Hematopoietic multipotent progenitor cell treated with erythropoietin and hydrocortisone succinate and interleukin-3 and kit ligand, for 6 days (in vitro differentiated cells): ENCODE measurements around the gene IGSF9.

Experiments
- DNase-seq: peaks from one replicate; pipeline ENCODE4 v3.0.0-alpha.2; 2015

IGSF9 gene

DNA sequence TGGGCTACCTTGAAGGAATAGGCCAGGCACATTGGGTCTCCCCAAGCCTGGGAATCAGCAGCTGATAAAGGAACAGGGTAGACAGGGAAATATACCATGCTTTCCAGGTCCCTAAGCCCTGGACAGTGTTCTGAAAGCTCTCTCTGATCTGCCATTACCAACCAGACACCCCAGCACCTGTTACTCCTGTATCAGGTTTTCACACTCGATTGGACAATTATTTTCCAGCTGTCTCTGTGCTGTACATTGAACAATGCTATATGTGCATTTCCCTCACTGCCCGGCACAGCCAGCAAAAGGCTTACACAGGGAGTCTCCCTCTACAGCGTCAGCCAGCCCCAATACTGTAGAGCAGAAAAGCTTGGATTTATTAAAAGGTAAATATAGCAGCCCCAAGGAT is 50.1 kb downstream of the IGSF9 start:
- no peak for DNase-seq

- no peak for DNase-seq
Observed at GRCh38 chr1:159892944-159893343, 52.5 kb downstream of the IGSF9 start.

DNA sequence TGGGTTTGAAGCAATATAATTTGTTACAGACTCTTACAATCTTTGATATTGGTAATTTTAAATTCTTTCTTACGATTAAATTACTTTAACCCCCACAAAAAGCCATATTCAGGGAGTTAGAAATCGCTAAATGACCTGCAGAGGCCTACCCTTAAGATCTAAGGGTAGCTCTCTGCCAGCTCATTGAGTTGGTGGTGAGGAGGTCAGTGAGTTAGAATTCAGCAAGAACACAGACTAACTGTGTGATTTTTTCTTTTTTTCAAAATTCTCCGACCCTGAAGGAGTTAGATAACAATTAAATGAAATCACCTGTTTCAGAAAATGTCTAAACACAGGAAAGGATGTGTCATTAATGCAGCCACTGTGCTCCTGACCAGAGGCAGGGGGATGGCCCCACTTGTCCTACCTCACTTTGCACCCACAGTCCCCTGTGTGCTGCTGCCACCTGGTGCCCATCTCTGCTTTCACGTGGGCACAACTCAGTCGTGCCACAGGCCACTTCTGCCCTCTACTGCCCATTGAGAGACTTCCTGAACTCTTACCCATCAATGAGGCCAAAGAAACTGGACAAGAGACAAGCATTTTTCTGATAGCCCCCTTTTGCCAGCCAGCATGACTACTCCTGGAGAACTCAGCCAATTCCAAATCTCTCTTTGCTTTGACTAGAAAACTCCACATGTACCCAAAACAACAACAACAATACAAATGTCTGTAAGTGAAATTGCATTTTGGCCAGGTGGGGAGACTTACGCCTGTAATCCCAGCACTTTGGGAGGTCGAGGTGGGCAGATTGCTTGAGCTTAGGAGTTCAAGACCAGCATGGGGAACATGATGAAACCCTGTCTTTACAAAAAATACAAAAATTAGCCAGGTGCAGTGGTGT is 53.9 kb downstream of the IGSF9 start:
- DNase-seq: peak; percentile 94

GRCh38 chr1:159890390-159890789 is 55.0 kb downstream of the IGSF9 start:
- no peak for DNase-seq

- peak; percentile 62 for DNase-seq
Observed at GRCh38 chr1:159889821-159890252, 55.6 kb downstream of the IGSF9 start.

- DNase-seq: no peak
Observed at GRCh38 chr1:159889202-159889601, 56.2 kb downstream of the IGSF9 start.

DNA sequence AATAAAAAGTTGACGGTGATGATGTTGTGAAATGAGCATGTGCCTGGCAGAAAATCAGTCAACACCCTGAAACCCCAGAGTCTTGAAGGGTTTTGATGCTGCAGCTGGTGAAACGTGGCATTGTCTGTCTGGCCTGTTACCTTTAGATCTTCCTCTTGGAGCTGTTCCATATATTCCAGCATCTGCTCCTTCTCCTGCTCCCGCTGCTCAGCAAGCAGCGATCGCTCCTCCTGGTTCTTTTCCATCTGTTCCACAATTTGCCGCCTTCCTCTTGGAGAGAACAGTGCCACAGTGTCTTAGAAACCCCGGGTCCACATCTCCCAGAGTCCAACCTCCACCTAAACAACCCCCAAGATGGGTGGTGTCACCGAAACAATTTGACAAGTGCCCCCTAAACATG is 61.1 kb downstream of the IGSF9 start:
- DNase-seq: no peak

GRCh38 chr1:159883134-159883533 is 62.3 kb downstream of the IGSF9 start:
- DNase-seq: no peak

DNA sequence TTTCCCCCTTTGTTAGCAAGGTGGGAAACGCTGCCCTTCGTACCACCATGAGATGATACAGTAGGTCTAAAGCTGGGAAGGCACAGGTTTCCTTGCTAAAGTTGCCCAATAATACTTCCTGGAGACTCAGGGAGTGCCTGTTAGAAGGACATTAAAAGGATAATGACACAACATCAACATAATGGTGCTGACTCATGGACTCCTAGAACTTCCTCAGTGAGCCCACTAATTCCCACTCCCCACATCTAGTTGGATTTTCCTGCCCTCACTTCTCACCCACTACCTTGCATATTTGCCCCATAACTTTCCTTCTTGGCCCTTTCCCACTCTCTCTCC is 62.9 kb downstream of the IGSF9 start:
- DNase-seq: no peak

DNA sequence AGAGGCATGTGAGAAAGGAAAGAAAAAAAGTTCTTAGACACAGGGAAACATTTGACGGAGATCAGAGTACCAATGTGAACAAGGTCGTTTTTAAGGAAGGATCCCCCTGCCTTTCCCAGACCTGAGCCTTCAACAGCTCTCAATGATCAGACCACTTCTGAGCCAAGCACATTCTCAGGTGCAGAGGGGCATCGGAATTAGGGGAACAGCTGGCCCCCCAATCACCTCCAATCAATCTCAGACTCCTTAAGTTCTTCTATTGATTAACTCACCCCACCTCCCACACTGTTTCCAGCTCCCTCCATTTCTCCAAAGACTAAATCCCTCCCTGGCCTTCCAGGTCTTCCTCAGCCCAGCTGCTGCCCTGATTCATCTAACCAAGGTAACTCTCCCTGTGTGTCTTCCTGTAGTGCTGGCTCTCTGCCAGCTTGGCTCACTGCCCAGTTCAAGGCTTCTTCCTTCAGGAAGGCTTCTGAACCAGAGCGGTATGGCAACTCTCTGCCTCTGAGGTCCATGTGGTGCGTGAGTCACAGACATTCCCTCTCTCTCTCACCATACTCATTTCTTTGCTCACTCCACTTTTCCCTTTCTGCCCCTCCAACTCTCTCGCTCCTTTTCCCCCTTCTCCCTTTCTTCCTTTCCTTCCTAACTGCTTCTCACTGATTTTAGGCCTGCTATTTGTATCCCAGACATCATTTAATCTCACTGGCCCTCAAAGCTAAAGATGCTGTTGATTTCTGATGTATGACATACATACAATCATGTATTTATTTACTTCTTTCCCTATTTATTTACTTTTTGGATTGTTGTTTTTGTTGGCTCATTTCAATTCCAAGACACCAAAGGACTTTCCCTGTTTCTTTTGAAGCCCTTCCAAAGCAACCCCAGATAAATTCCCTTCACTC is 63.5 kb downstream of the IGSF9 start:
- no peak for DNase-seq

GRCh38 chr1:159880430-159880829 is 65.0 kb downstream of the IGSF9 start:
- DNase-seq: no peak

DNA sequence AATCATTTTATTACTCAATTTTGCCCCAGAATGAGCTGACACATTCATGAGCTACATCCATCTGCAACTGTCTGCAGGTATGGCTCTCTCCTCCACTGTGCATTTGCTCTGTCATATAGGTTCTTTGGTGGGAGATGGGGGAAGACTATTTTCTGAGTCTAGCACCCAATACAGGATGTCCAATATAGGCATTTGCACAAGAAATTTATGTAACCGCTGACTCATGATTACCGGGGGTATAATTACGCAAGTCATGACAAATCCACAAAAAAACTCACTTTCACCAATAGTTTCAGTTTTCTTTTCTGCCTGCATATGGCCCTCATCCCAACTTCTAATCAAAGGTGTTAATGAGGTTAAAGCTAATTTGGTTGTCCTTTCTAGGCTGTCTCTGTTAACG is 65.4 kb downstream of the IGSF9 start:
- peak; percentile 50 for DNase-seq

- no peak for DNase-seq
Observed at GRCh38 chr1:159879136-159879535, 66.3 kb downstream of the IGSF9 start.

- peak; percentile 76 for DNase-seq
Observed at GRCh38 chr1:159877695-159878444, 67.5 kb downstream of the IGSF9 start.
